ENCODE measurements around the gene CITED4.

Gene CITED4

GRCh38 chr1:40884055-40884795 is 22.1 kb upstream of the CITED4 start:
- DNase-seq: peak; percentile 36

- no peak for DNase-seq
Measured at GRCh38 chr1:40880813-40881549, 18.8 kb upstream of the CITED4 start.

- no peak for DNase-seq
Measured at GRCh38 chr1:40879482-40880175, 17.5 kb upstream of the CITED4 start.

- no peak for DNase-seq
Measured at GRCh38 chr1:40878906-40879305, 16.7 kb upstream of the CITED4 start.

- DNase-seq: peak; percentile 75
Measured at GRCh38 chr1:40877698-40878097, 15.5 kb upstream of the CITED4 start.

GRCh38 chr1:40876891-40877290 is 14.7 kb upstream of the CITED4 start:
- no peak for DNase-seq

- no peak for DNase-seq
Measured at GRCh38 chr1:40876436-40876761, 14.2 kb upstream of the CITED4 start.

GRCh38 chr1:40873863-40874472 is 11.8 kb upstream of the CITED4 start:
- no peak for DNase-seq

- DNase-seq: no peak
Measured at GRCh38 chr1:40872276-40872675, 10.1 kb upstream of the CITED4 start.

GRCh38 chr1:40870135-40870728 is 8.1 kb upstream of the CITED4 start:
- DNase-seq: no peak

GRCh38 chr1:40868051-40868723 is 6.0 kb upstream of the CITED4 start:
- DNase-seq: no peak

GRCh38 chr1:40861224-40862003 is 749 bp downstream of the CITED4 start:
- DNase-seq: peak; percentile 75

GRCh38 chr1:40860706-40861223 is 1.4 kb downstream of the CITED4 start:
- DNase-seq: no peak

GRCh38 chr1:40858856-40859416 is 3.2 kb downstream of the CITED4 start:
- no peak for DNase-seq

- no peak for DNase-seq
Measured at GRCh38 chr1:40857737-40858136, 4.4 kb downstream of the CITED4 start.

GRCh38 chr1:40856656-40857302 is 5.4 kb downstream of the CITED4 start:
- DNase-seq: no peak

- DNase-seq: no peak
Measured at GRCh38 chr1:40856116-40856515, 6.0 kb downstream of the CITED4 start.

- no peak for DNase-seq
Measured at GRCh38 chr1:40855513-40855912, 6.7 kb downstream of the CITED4 start.

- DNase-seq: no peak
Measured at GRCh38 chr1:40853885-40854170, 8.3 kb downstream of the CITED4 start.

GRCh38 chr1:40853113-40853884 is 8.9 kb downstream of the CITED4 start:
- DNase-seq: no peak

All from activated effector memory CD4-positive, alpha-beta T cell treated with anti-CD3 and anti-CD28 coated beads, Interleukin-2, amount 50 U/mL, for 16 hours (primary cell).